HFFc6 (cell line): Measurements from ENCODE around the gene LHPP. TPM values are rescaled to one million over a fixed set of nuclear protein-coding genes. Genes with fewer than 3 reads are reported as not detected.
A peak's percentile ranks its signal among the peaks of the same experiment; 100 is the strongest.

Experiments
- DNase-seq: peaks from one replicate; pipeline ENCODE4 v3.0.0-alpha.2; 2018
- H3K27ac Mint-ChIP-seq: 2 replicates; pipeline ENCODE4 v1.8.0; 2020; ENCODE audit warnings: mild to moderate bottlenecking, mixed read lengths
- H3K27me3 Mint-ChIP-seq: 2 replicates; pipeline ENCODE4 v1.8.0; 2021; ENCODE audit warnings: mild to moderate bottlenecking, moderate library complexity, mixed read lengths; ENCODE audit not compliant: insufficient read depth
- H3K36me3 Mint-ChIP-seq: 2 replicates; pipeline ENCODE4 v1.8.0; 2021; ENCODE audit warnings: low read depth, mixed read lengths
- H3K4me1 Mint-ChIP-seq: 2 replicates; pipeline ENCODE4 v1.8.0; 2020; ENCODE audit warnings: low read depth, mixed read lengths
- H3K4me3 Mint-ChIP-seq: 2 replicates; pipeline ENCODE4 v1.8.0; 2020; ENCODE audit warnings: mild to moderate bottlenecking, moderate library complexity, mixed read lengths
- H3K9me3 Mint-ChIP-seq: 2 replicates; pipeline ENCODE4 v1.8.0; 2020; ENCODE audit warnings: mild to moderate bottlenecking, mixed read lengths
- total RNA-seq, 6 experiments: library from RNA; stranded (reverse); fragmentation: NEBNext Ultra II Directional; extraction: Animal tissue kit (Norgen Biotek cat#: 25700); gene quantifications; 2 replicates in 1 of 6; 3 replicates in 5 of 6; pipeline ENCODE4 v1.2.3, GENCODE V29; 2021
- TF ChIP-seq, protein P1 (sequence below): fragments of 200-600 bp; sonication (generic); IDR thresholded peaks from 2 replicates; pipeline ENCODE4 v1.5.0; 2021; ENCODE audit warnings: antibody characterized with exemption, mild to moderate bottlenecking

Gene LHPP
- total RNA-seq, 6 experiments from 2014 or later = 12.5 to 17.3 (median 14.0) TPM

DNA sequence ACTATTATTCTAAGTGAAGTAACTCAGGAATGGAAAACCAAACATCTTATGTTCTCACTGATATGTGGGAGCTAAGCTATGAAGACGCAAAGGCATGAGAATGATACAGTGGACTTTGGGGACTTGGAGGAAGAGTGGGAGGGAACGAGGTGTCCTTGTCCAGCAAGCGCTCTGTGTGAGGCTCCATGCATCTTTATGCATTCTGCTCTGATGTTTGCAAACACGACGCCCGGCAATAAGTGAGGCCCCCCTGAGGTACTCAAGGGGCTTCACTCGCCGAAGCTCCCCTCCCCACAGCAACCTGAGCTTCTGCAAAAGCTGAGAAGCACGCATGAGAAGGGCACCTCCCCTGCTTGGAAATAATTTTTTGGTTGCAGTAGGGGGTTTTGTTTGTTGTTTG, 103.3 kb downstream of the LHPP start:
- no peak overlapping the region for H3K4me3 Mint-ChIP-seq
- DNase-seq = no peak
- TF ChIP-seq, protein P1, sequence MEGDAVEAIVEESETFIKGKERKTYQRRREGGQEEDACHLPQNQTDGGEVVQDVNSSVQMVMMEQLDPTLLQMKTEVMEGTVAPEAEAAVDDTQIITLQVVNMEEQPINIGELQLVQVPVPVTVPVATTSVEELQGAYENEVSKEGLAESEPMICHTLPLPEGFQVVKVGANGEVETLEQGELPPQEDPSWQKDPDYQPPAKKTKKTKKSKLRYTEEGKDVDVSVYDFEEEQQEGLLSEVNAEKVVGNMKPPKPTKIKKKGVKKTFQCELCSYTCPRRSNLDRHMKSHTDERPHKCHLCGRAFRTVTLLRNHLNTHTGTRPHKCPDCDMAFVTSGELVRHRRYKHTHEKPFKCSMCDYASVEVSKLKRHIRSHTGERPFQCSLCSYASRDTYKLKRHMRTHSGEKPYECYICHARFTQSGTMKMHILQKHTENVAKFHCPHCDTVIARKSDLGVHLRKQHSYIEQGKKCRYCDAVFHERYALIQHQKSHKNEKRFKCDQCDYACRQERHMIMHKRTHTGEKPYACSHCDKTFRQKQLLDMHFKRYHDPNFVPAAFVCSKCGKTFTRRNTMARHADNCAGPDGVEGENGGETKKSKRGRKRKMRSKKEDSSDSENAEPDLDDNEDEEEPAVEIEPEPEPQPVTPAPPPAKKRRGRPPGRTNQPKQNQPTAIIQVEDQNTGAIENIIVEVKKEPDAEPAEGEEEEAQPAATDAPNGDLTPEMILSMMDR = no peak
- peaks cover 22% of the 10 kb centered on the region for H3K27me3 Mint-ChIP-seq
- no peak overlapping the region for H3K27ac Mint-ChIP-seq
- H3K36me3 Mint-ChIP-seq = no peaks in the 10 kb centered on the region
- H3K4me1 Mint-ChIP-seq = peaks cover 11% of the 10 kb centered on the region
- no peaks in the 10 kb centered on the region; the same call in 1 of the 2 replicates for H3K9me3 Mint-ChIP-seq

DNA sequence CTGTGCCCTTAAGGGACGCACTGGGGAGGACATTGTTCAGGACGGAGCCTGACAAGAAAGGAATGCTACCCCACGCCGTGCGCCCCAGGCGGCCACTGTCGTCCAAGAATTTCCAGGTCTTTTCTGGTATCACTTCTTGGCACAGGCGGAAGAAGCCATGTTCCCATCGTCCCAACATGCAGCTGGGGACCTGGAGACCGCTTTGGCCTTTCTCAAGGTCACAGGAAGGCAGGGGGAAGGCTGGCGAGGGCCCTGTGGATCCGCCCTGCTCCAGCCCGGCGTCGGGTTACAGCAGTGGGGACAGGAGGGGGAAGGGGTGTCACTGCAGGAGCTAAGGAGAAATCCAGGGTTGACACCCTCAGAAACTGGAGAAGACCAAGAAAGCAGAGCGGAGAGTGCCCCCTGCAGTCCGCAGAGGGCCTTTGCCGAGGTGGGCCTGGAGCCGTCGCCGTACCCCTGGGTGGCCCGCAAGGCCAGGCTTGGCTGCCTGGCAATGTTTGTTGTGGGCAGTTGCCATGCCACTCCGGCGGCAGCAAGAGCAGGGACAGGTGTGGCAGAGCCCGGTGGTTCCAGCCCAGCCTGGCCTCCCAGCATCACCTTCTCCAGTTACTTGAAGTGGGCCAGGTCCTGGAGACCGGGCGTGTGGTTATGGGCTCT, 104.1 kb downstream of the LHPP start:
- Mint-ChIP-seq H3K4me1 (peaks cover 3% of the 10 kb centered on the region), H3K27me3 (peaks cover 22% of the 10 kb centered on the region), H3K27ac (no peak overlapping the region), H3K4me3 (no peak overlapping the region), H3K36me3 (no peaks in the 10 kb centered on the region), H3K9me3 (no peaks in the 10 kb centered on the region; the same call in 1 of the 2 replicates)
- TF ChIP-seq, protein P1 = peak; percentile 69
- no peak for DNase-seq

DNA sequence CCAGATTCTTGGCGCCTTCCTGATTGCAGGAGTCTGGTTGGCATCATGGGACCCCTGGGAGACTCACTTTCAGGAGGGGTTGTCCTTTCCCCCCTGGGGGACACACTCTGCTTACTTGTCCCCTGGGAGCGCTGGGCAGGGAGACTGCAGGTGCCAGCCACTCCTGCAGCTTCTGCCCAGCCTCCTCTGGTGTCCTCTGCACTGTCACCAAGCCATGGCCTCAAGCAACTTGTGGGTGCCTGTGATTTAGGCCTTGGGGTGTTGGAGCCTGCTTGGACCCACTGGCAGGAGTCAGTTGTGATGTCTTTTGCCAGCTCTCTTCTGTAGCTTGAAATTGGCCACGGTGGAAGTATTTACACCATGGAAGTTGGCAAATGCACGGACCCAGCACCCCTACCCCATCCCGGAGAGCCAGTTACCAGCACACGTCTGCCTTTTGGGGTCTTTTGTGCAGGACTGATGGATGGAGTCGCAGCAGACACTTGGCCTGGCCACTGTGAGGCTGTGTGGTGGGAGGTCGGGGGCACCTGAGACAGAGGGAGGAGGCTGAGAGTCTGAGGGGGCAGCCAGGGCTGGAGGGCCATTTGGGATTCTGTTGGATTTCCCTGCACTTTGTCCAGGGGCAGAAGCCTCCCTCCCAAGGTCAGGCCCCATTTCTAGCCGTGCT, 104.7 kb downstream of the LHPP start:
- Mint-ChIP-seq H3K27me3 (peaks cover 25% of the 10 kb centered on the region), H3K36me3 (no peaks in the 10 kb centered on the region), H3K4me3 (no peak overlapping the region), H3K27ac (no peak overlapping the region), H3K4me1 (no peaks in the 10 kb centered on the region), H3K9me3 (no peaks in the 10 kb centered on the region; the same call in 1 of the 2 replicates)
- TF ChIP-seq, protein P1 = no peak
- no peak for DNase-seq

DNA sequence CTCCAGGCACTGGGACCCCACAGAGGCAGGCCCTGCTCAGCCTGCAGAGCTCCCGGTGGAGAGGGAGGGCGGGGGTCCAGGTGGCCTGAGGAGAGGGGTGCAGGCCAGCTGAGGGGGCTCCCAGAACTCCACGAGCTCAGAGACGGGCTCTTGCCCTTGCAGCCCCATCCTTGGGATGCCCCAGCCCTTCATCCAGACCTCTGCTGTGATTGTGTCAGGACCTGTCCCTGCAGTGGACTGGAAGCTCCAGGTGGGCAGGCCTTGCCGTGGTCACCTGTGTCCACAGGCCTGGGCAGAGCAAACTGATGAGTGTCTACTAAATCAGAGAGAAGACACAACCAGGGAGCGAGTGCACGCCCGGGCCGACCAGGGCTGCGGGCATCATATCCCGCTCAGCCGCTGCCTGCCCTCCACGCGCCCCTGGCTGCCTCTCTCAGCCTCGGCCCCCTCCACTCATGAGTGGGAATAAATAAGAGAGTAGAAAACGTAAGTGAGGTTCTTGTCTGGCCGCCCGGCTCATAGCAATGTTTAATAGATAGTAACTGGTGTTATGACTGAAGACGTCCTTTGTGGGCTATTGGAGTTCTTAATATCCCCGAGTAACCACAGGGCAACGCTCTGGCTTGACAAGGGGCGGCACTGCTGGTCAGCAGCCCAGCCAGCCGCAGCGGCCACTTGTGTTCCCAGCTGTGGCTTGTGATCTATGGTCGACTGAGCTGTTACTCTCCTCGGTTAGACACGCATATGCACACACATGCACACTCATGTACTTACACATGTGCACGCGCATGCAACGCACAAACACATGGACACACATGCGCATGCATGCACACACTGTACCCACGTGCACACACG, 105.6 kb downstream of the LHPP start:
- H3K27ac Mint-ChIP-seq = no peak overlapping the region
- no peaks in the 10 kb centered on the region for H3K9me3 Mint-ChIP-seq
- no peak for DNase-seq
- H3K4me3 Mint-ChIP-seq = no peak overlapping the region
- no peaks in the 10 kb centered on the region for H3K4me1 Mint-ChIP-seq
- TF ChIP-seq, protein P1 = no peak
- H3K27me3 Mint-ChIP-seq = peaks cover 29% of the 10 kb centered on the region
- no peaks in the 10 kb centered on the region for H3K36me3 Mint-ChIP-seq

DNA sequence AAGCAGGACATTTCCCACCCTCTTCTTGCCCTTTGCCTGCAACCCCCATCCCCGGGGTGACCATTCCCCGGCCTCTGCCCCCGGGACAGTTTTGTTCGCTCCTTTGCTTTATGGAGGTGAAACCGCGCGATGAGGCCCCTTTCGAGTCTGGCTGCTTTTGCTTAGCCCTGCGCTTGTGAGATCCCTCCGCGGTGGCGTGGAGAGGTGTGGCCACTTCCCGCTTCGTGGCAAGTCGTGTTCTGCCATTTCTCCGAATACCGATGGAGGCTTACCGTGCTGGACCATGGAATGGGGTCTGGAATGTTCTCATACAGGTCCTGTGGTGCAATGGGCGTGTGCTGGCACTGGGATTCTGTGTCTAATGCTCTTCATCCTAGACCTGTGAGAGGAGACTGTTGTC, 106.7 kb downstream of the LHPP start:
- H3K27me3 Mint-ChIP-seq = peaks cover 37% of the 10 kb centered on the region
- no peaks in the 10 kb centered on the region for H3K36me3 Mint-ChIP-seq
- no peaks in the 10 kb centered on the region for H3K9me3 Mint-ChIP-seq
- DNase-seq = no peak
- no peak overlapping the region for H3K4me3 Mint-ChIP-seq
- no peaks in the 10 kb centered on the region for H3K4me1 Mint-ChIP-seq
- H3K27ac Mint-ChIP-seq = no peak overlapping the region
- TF ChIP-seq, protein P1 = no peak
